Fibroblast of lung (primary cell): ENCODE results near the gene GRWD1. TPM values are rescaled to one million over a fixed set of nuclear protein-coding genes. Genes with fewer than 3 reads are reported as not detected.

Experiments
- DNase-seq, 2 donors: peaks; one replicate each; pipeline versions ENCODE4 v3.0.0 to v3.0.0-alpha.2; 2010; ENCODE audit warnings: low read depth in 2 of 2
- H2AFZ ChIP-seq: 2 replicates; pipeline ENCODE4 v1.5.1; 2012; ENCODE audit warnings: low read length, control low read depth, inconsistent platforms
- H3K27ac ChIP-seq: 2 replicates; pipeline ENCODE4 v1.5.1; 2011; ENCODE audit warnings: low read length, control low read depth; ENCODE audit not compliant: insufficient read depth
- H3K27me3 ChIP-seq: 2 replicates; pipeline ENCODE4 v1.5.1; 2011; ENCODE audit warnings: mild to moderate bottlenecking, low read length; ENCODE audit not compliant: control insufficient read depth, insufficient read depth
- H3K36me3 ChIP-seq: 2 replicates; pipeline ENCODE4 v1.5.1; 2011; ENCODE audit warnings: low read length; ENCODE audit not compliant: control insufficient read depth, insufficient read depth
- H3K4me1 ChIP-seq: 2 replicates; pipeline ENCODE4 v1.5.1; 2011; ENCODE audit warnings: low read length; ENCODE audit not compliant: control insufficient read depth, insufficient read depth; ENCODE audit errors: extremely low read depth
- H3K4me2 ChIP-seq: 2 replicates; pipeline ENCODE4 v1.5.1; 2011; ENCODE audit warnings: low read length, control low read depth; ENCODE audit not compliant: insufficient read depth; ENCODE audit errors: extremely low read depth
- H3K4me3 ChIP-seq, 4 experiments: fragments of 200-600 bp in 1 of 4; sonication (generic) in 1 of 4; replicated peaks in 1 of 4; 2 replicates each; pipeline ENCODE4 v1.5.1; 2011 to 2016; ENCODE audit warnings: low read length in 4 of 4, low read depth in 3 of 4, mild to moderate bottlenecking in 3 of 4, control low read depth in 2 of 4, inconsistent platforms in 1 of 4, mixed read lengths in 1 of 4; ENCODE audit not compliant: insufficient read depth in 1 of 4; ENCODE audit errors: control extremely low read depth in 1 of 4
- H3K79me2 ChIP-seq: 2 replicates; pipeline ENCODE4 v1.5.1; 2012; ENCODE audit warnings: mild to moderate bottlenecking, low read length, inconsistent platforms; ENCODE audit not compliant: control insufficient read depth, insufficient read depth
- H3K9ac ChIP-seq: 2 replicates; pipeline ENCODE4 v1.5.1; 2011; ENCODE audit warnings: mild to moderate bottlenecking, low read length, control low read depth; ENCODE audit not compliant: insufficient read depth
- H3K9me3 ChIP-seq: 2 replicates; pipeline ENCODE4 v1.5.1; 2012; ENCODE audit warnings: low read depth, low read length; ENCODE audit not compliant: control insufficient read depth, insufficient read depth
- H4K20me1 ChIP-seq: 2 replicates; pipeline ENCODE4 v1.5.1; 2011; ENCODE audit warnings: low read length; ENCODE audit not compliant: control insufficient read depth, insufficient read depth; ENCODE audit errors: extremely low read depth
- EZH2 ChIP-seq: IDR thresholded peaks from 2 replicates; pipeline ENCODE4 v1.5.1; 2012; ENCODE audit warnings: low read length, control low read depth, mild to moderate bottlenecking; ENCODE audit errors: missing control alignments
- polyA plus RNA-seq, 2 donors: library from polyadenylated mRNA; depleted of rRNA in 1 of 2; stranded (reverse) in 1 of 2; unstranded in 1 of 2; fragments of >200 nt; gene quantifications; 2 replicates each; pipeline ENCODE4 v1.2.1, GENCODE V29; 2011 to 2012; ENCODE audit warnings: missing spikeins in 1 of 2
- total RNA-seq: library from RNA; depleted of rRNA; stranded (reverse); fragments of >200 nt; gene quantifications from 2 replicates; pipeline ENCODE4 v1.2.1, GENCODE V29; 2014
- TF ChIP-seq, protein P1 (sequence below), 2 donors: IDR thresholded peaks in 1 of 2; conservative IDR thresholded peaks in 1 of 2; 1 replicate in 1 of 2; 2 replicates in 1 of 2; pipeline ENCODE4 v1.5.1; 2011 to 2012; ENCODE audit warnings: low read length in 2 of 2, control low read depth in 1 of 2, inconsistent platforms in 1 of 2, low read depth in 1 of 2, mild to moderate bottlenecking in 1 of 2

The GRWD1 gene
- total and polyA plus RNA-seq, 2 donors (not counting 1 experiment from before 2014, with no cell fraction given): 9.1 to 14.7 TPM

DNA sequence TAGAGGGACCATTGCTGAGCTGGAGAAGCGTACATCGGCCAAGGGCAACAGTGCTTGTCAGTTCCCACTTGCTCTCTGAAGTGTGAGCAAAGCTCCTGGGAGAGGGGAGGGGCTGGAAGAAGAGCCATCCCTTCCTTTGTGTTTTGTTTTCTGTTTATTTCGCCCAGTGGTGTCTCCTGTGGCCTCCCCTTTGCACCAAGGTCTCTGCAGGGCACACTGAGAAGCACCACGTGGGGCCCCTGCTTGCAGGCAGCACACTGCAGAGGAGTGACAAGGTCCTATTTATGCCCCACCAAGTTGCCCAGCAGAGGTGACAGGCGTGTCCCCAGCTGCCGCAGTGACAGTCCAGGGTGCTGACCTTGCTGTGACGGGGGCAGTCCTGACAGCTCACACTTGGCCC lies 28.4 kb upstream of the GRWD1 start:
- no peak overlapping the region for H2AFZ ChIP-seq
- TF ChIP-seq, protein P1, sequence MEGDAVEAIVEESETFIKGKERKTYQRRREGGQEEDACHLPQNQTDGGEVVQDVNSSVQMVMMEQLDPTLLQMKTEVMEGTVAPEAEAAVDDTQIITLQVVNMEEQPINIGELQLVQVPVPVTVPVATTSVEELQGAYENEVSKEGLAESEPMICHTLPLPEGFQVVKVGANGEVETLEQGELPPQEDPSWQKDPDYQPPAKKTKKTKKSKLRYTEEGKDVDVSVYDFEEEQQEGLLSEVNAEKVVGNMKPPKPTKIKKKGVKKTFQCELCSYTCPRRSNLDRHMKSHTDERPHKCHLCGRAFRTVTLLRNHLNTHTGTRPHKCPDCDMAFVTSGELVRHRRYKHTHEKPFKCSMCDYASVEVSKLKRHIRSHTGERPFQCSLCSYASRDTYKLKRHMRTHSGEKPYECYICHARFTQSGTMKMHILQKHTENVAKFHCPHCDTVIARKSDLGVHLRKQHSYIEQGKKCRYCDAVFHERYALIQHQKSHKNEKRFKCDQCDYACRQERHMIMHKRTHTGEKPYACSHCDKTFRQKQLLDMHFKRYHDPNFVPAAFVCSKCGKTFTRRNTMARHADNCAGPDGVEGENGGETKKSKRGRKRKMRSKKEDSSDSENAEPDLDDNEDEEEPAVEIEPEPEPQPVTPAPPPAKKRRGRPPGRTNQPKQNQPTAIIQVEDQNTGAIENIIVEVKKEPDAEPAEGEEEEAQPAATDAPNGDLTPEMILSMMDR (conservative IDR thresholded peaks at IDR 0.05 in 1 of 2, IDR thresholded peaks at IDR 0.05 in 1 of 2; ENCODE audit: low read depth in 1 of 2, low read length in 2 of 2): no peak
- TF ChIP-seq EZH2: no peak
- H3K27me3 ChIP-seq: no peaks in the 10 kb centered on the region
- no peaks in the 10 kb centered on the region for H3K9me3 ChIP-seq
- H3K4me1 ChIP-seq: peaks cover 6% of the 10 kb centered on the region
- no peak overlapping the region for H3K27ac ChIP-seq
- H3K9ac ChIP-seq: no peak overlapping the region
- no peaks in the 10 kb centered on the region for H3K36me3 ChIP-seq
- H4K20me1 ChIP-seq: no peaks in the 10 kb centered on the region
- no peak overlapping the region for H3K4me2 ChIP-seq
- no peak overlapping the region for H3K4me3 ChIP-seq
- no peak for DNase-seq
- no peaks in the 10 kb centered on the region for H3K79me2 ChIP-seq

DNA sequence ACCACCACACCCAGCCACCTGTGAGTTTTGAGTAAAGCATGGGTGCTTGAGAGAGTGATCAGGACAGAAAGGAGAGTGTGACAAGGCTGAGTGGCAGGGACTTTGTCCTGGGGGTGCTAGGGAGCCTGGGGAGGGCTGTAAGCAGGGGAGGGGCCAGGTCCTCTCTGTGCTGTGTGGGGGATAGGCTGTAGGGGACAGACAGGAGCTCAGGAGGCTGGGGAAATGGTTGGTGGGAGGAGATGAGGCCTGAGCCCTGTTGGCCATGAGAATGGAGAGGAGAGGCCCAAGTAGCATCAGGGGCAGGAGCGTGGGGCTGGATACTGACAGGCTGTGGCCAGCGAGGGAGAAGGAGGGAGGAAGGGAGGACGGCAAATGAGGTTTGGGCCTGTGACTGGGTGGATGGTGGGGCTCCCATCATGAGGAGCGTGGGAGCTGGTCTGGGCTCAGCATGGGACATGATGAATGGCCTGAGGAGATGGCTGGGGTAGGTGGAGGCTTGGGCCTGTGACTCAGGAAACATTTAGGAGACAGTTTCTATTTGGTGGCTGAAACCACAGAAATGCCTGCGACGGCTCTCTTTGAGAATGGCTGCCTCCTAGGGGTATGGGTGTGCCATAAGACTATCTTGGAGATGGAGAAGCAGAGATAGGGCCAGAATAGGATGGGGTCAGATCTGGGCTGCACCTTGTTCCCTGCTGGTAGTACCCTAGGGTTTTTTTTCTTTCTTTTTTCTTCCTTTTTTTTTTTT lies 27.3 kb upstream of the GRWD1 start:
- H3K9me3 ChIP-seq: no peaks in the 10 kb centered on the region
- TF ChIP-seq EZH2: no peak
- TF ChIP-seq, protein P1 (conservative IDR thresholded peaks at IDR 0.05 in 1 of 2, IDR thresholded peaks at IDR 0.05 in 1 of 2; ENCODE audit: low read depth in 1 of 2, low read length in 2 of 2): peak in 1 of 2 donors; percentile 7
- peaks cover 6% of the 10 kb centered on the region for H3K4me1 ChIP-seq
- no peak overlapping the region for H2AFZ ChIP-seq
- no peaks in the 10 kb centered on the region for H3K36me3 ChIP-seq
- no peaks in the 10 kb centered on the region for H4K20me1 ChIP-seq
- DNase-seq: peak in 1 of 2 donors; percentile 69
- H3K4me3 ChIP-seq: no peak overlapping the region
- H3K9ac ChIP-seq: no peak overlapping the region
- no peaks in the 10 kb centered on the region for H3K79me2 ChIP-seq
- H3K27ac ChIP-seq: no peak overlapping the region
- no peaks in the 10 kb centered on the region for H3K27me3 ChIP-seq
- H3K4me2 ChIP-seq: no peak overlapping the region

DNA sequence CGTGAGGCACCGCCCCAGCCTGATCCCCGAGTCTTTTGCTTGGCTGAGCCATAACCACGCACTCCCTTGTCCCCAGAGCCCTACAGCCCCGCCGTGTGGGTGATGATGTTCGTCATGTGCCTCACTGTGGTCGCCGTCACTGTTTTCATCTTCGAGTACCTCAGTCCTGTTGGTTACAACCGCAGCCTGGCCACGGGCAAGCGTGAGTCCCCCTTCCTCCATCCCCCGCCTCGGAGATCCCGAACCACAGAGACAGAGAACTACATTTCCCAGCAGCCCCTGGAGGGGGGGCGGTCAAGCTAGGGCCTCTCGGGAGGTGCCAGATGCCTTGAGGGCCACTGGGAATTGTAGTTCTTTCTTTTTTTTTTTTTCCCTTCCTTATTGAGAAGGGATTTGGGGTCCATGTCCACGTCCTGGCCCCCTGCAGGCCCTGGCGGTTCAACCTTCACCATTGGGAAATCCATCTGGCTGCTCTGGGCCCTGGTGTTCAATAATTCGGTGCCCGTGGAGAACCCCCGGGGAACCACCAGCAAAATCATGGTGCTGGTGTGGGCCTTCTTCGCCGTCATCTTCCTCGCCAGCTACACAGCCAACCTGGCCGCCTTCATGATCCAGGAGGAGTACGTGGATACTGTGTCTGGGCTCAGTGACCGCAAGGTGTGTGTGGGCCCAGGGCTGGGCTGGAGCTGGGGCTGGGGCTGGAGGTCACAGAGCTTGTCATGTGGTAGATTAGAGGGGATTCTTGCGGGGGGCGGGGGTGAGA lies 26.4 kb upstream of the GRWD1 start:
- no peaks in the 10 kb centered on the region for H4K20me1 ChIP-seq
- peak; percentile 42 to 51 for DNase-seq
- no peaks in the 10 kb centered on the region for H3K79me2 ChIP-seq
- TF ChIP-seq, protein P1 (conservative IDR thresholded peaks at IDR 0.05 in 1 of 2, IDR thresholded peaks at IDR 0.05 in 1 of 2; ENCODE audit: low read depth in 1 of 2, low read length in 2 of 2): no peak
- TF ChIP-seq EZH2: no peak
- no peaks in the 10 kb centered on the region for H3K36me3 ChIP-seq
- H3K4me2 ChIP-seq: no peak overlapping the region
- no peak overlapping the region for H3K27ac ChIP-seq
- no peaks in the 10 kb centered on the region for H3K27me3 ChIP-seq
- H3K4me3 ChIP-seq: no peak overlapping the region
- H3K9me3 ChIP-seq: no peaks in the 10 kb centered on the region
- H3K4me1 ChIP-seq: peaks cover under 1% of the 10 kb centered on the region
- no peak overlapping the region for H2AFZ ChIP-seq
- H3K9ac ChIP-seq: no peak overlapping the region
